Glomerular visceral epithelial cell (primary cell): ENCODE results near the gene RASGRF2.

Source experiments
- DNase-seq: peaks from one replicate; pipeline ENCODE4 v3.0.0-alpha.2; 2016; ENCODE audit errors: extremely low spot score

Gene RASGRF2

GRCh38 chr5:80982093-80982492 lies 21.9 kb downstream of the RASGRF2 start:
- no peak for DNase-seq

GRCh38 chr5:80985600-80986228 lies 25.6 kb downstream of the RASGRF2 start:
- DNase-seq, result no peak

- DNase-seq, result no peak
Measured at GRCh38 chr5:80986382-80986781, 26.2 kb downstream of the RASGRF2 start.

- DNase-seq, result no peak
Measured at GRCh38 chr5:80987078-80987766, 27.1 kb downstream of the RASGRF2 start.

- DNase-seq, result peak; percentile 11
Measured at GRCh38 chr5:80988419-80988935, 28.3 kb downstream of the RASGRF2 start.

GRCh38 chr5:80989883-80990282 lies 29.7 kb downstream of the RASGRF2 start:
- DNase-seq, result no peak

GRCh38 chr5:80990527-80990926 lies 30.4 kb downstream of the RASGRF2 start:
- peak; percentile 28 for DNase-seq

GRCh38 chr5:80990971-80991370 lies 30.8 kb downstream of the RASGRF2 start:
- DNase-seq, result peak; percentile 28

GRCh38 chr5:80995908-80996307 lies 35.7 kb downstream of the RASGRF2 start:
- DNase-seq, result no peak

- DNase-seq, result no peak
Measured at GRCh38 chr5:80998590-80998979, 38.4 kb downstream of the RASGRF2 start.

GRCh38 chr5:81003811-81004386 lies 43.7 kb downstream of the RASGRF2 start:
- no peak for DNase-seq

GRCh38 chr5:81005708-81006107 lies 45.5 kb downstream of the RASGRF2 start:
- DNase-seq, result no peak

- DNase-seq, result no peak
Measured at GRCh38 chr5:81006231-81006630, 46.1 kb downstream of the RASGRF2 start.

GRCh38 chr5:81006947-81007636 lies 46.9 kb downstream of the RASGRF2 start:
- no peak for DNase-seq

- DNase-seq, result no peak
Measured at GRCh38 chr5:81007637-81008027, 47.5 kb downstream of the RASGRF2 start.

GRCh38 chr5:81010336-81011169 lies 50.4 kb downstream of the RASGRF2 start:
- DNase-seq, result no peak

- peak; percentile 45 for DNase-seq
Measured at GRCh38 chr5:81014348-81014747, 54.2 kb downstream of the RASGRF2 start.

GRCh38 chr5:81016116-81016515 lies 56.0 kb downstream of the RASGRF2 start:
- DNase-seq, result no peak

GRCh38 chr5:81017320-81017719 lies 57.2 kb downstream of the RASGRF2 start:
- no peak for DNase-seq

- DNase-seq, result peak; percentile 71
Measured at GRCh38 chr5:81018608-81019007, 58.4 kb downstream of the RASGRF2 start.

GRCh38 chr5:81019748-81020147 lies 59.6 kb downstream of the RASGRF2 start:
- DNase-seq, result no peak
